Endodermal cell (in vitro differentiated cells): ENCODE measurements around the gene WRNIP1. TPM values are rescaled to one million over a fixed set of nuclear protein-coding genes. Genes with fewer than 3 reads are reported as not detected.

Experiments
- DNase-seq: peaks from one replicate; pipeline ENCODE4 v3.0.0-alpha.2; 2017
- H3K27ac ChIP-seq: 2 replicates; pipeline ENCODE4 v1.5.1; 2013; ENCODE audit warnings: mild to moderate bottlenecking, low read depth, low read length, moderate library complexity
- H3K27me3 ChIP-seq: 2 replicates; pipeline ENCODE4 v1.6.1; 2013; ENCODE audit warnings: mild to moderate bottlenecking, low read length, moderate library complexity; ENCODE audit not compliant: insufficient read depth, control insufficient read depth, poor library complexity, severe bottlenecking
- H3K36me3 ChIP-seq: 2 replicates; pipeline ENCODE4 v1.7.0; 2013; ENCODE audit warnings: mild to moderate bottlenecking, low read length, moderate library complexity; ENCODE audit not compliant: control insufficient read depth, insufficient read depth
- H3K4me1 ChIP-seq: one replicate; pipeline ENCODE4 v1.7.0; 2013; ENCODE audit warnings: low read length; ENCODE audit not compliant: control insufficient read depth, insufficient read depth
- H3K4me3 ChIP-seq: 2 replicates; pipeline ENCODE4 v1.5.1; 2013; ENCODE audit warnings: mild to moderate bottlenecking, low read length, moderate library complexity
- H3K9ac ChIP-seq: 2 replicates; pipeline ENCODE4 v1.6.1; 2013; ENCODE audit warnings: mild to moderate bottlenecking, low read length, moderate library complexity; ENCODE audit not compliant: poor library complexity, severe bottlenecking; ENCODE audit errors: extremely low read depth
- H3K9me3 ChIP-seq: 2 replicates; pipeline ENCODE4 v1.6.1; 2013; ENCODE audit warnings: mild to moderate bottlenecking, low read length, moderate library complexity; ENCODE audit not compliant: control insufficient read depth
- H3K27ac Mint-ChIP-seq: 2 replicates; pipeline ENCODE4 v1.8.0; 2020; ENCODE audit warnings: mixed read lengths
- H3K27me3 Mint-ChIP-seq: 2 replicates; pipeline ENCODE4 v1.8.0; 2021; ENCODE audit warnings: mild to moderate bottlenecking, mixed read lengths; ENCODE audit not compliant: insufficient read depth
- H3K36me3 Mint-ChIP-seq: 2 replicates; pipeline ENCODE4 v1.8.0; 2020; ENCODE audit warnings: low read depth, mixed read lengths
- H3K4me1 Mint-ChIP-seq: 2 replicates; pipeline ENCODE4 v1.8.0; 2020; ENCODE audit warnings: mixed read lengths
- H3K4me3 Mint-ChIP-seq: 2 replicates; pipeline ENCODE4 v1.8.0; 2020; ENCODE audit warnings: mild to moderate bottlenecking, moderate library complexity, mixed read lengths
- H3K9me3 Mint-ChIP-seq: 2 replicates; pipeline ENCODE4 v1.8.0; 2020; ENCODE audit warnings: mild to moderate bottlenecking, mixed read lengths
- WGBS, 2 experiments: methylation state at CpG; one replicate each; pipeline versions ENCODE4 v1.1.5 to v1.1.7; 2013; ENCODE audit warnings: missing lambda C conversion rate in 2 of 2, mixed read lengths in 1 of 2; ENCODE audit not compliant: insufficient coverage in 1 of 2, insufficient read length in 1 of 2; 5-methylcytosine and 5-hydroxymethylcytosine counted together
- total RNA-seq, 2 donors: library from RNA; stranded (reverse); fragmentation: NEBNext Ultra II Directional in 1 of 2; extraction: Animal tissue kit (Norgen Biotek cat#: 25700) in 1 of 2; gene quantifications; 2 replicates in 1 of 2; 3 replicates in 1 of 2; pipeline ENCODE4 v1.2.1, GENCODE V29; 2021
- TF ChIP-seq, protein P1 (sequence below): fragments of 200-600 bp; sonication (generic); conservative IDR thresholded peaks from 2 replicates; pipeline ENCODE4 v1.5.0; 2021; ENCODE audit warnings: antibody characterized with exemption, mild to moderate bottlenecking

The WRNIP1 gene
- total RNA-seq, 2 donors from 2014 or later, result 30.8 to 33.2 TPM

DNA sequence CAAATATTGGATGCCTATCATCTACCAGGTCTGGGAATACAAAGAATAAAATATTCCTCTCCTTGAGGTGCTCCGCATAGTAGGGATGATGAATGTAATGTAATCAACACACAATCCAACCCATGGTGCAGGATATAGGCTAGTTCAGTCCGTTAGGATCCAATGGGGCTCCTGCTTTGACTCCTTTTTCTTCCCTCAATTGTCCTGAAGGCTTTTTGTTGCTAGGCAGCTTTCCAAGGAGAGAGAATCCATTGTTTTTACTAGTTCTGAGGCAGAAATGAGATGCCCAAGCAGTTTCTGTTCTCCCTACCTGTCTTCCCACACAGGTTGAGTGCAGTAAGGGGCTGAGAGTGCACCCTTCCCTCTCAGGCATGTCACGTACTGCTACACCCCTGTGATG lies 12.1 kb downstream of the WRNIP1 start:
- H3K36me3 Mint-ChIP-seq, result peaks cover 32% of the 10 kb centered on the region
- DNase-seq, result no peak
- H3K4me3 ChIP-seq, result no peak overlapping the region

DNA sequence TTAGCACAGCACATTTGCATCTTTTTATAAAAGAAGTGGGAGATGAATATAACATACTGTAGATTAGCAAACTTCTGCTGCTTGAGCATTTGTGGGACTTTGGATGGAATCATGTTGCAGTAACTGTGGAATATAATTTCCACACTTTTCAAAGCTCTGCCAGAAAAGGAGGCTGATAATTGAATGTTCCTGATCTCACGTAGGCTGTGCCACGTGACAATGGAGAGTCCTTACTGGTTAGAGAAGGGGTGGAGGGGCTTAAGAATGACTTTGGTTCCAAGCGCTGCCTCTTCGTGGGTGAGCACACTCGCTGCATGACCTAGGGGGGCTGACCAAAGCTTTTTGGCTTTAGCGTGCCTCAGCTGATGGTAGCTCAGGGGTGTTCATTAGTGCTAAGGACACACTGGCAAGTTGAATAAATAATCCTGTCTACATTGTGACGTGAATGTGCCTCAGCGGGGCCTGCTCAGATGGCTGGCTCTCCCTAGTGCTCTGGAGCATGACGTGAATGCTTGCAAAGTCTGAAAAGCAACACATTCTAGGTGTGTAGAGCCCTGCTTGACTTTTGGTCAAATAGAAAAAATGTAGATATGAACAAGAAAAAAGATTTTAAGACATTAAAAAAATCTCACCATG lies 15.0 kb downstream of the WRNIP1 start:
- no peaks in the 10 kb centered on the region for H3K27me3 ChIP-seq
- Mint-ChIP-seq H3K27me3 (no peaks in the 10 kb centered on the region), H3K9me3 (no peaks in the 10 kb centered on the region), H3K36me3 (peaks cover 32% of the 10 kb centered on the region), H3K4me3 (no peak overlapping the region), H3K27ac (no peak overlapping the region), H3K4me1 (no peaks in the 10 kb centered on the region)
- no peaks in the 10 kb centered on the region for H3K4me1 ChIP-seq
- no peak for DNase-seq
- H3K4me3 ChIP-seq, result no peak overlapping the region
- no peak overlapping the region for H3K27ac ChIP-seq
- no peaks in the 10 kb centered on the region for H3K9me3 ChIP-seq
- TF ChIP-seq, protein P1, sequence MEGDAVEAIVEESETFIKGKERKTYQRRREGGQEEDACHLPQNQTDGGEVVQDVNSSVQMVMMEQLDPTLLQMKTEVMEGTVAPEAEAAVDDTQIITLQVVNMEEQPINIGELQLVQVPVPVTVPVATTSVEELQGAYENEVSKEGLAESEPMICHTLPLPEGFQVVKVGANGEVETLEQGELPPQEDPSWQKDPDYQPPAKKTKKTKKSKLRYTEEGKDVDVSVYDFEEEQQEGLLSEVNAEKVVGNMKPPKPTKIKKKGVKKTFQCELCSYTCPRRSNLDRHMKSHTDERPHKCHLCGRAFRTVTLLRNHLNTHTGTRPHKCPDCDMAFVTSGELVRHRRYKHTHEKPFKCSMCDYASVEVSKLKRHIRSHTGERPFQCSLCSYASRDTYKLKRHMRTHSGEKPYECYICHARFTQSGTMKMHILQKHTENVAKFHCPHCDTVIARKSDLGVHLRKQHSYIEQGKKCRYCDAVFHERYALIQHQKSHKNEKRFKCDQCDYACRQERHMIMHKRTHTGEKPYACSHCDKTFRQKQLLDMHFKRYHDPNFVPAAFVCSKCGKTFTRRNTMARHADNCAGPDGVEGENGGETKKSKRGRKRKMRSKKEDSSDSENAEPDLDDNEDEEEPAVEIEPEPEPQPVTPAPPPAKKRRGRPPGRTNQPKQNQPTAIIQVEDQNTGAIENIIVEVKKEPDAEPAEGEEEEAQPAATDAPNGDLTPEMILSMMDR, result no peak
- 81 to 94% methylated on average over 3 to 9 of the region's 9 CpGs for WGBS, 2 experiments
- H3K36me3 ChIP-seq, result peaks cover 60% of the 10 kb centered on the region
- no peak overlapping the region for H3K9ac ChIP-seq

More for the DNA sequence above, 12.1 kb downstream of the WRNIP1 start:
- Histone ChIP-seq H3K36me3 (peaks cover 76% of the 10 kb centered on the region), H3K27me3 (no peaks in the 10 kb centered on the region), H3K27ac (no peak overlapping the region), H3K9ac (no peak overlapping the region), H3K4me1 (no peaks in the 10 kb centered on the region), H3K9me3 (no peaks in the 10 kb centered on the region)
- Mint-ChIP-seq H3K27ac (no peak overlapping the region), H3K9me3 (no peaks in the 10 kb centered on the region), H3K4me3 (no peak overlapping the region), H3K27me3 (no peaks in the 10 kb centered on the region), H3K4me1 (no peaks in the 10 kb centered on the region)
- TF ChIP-seq, protein P1, result no peak
- WGBS, 2 experiments, result 84 to 96% methylated on average over 2 to 3 of the region's 3 CpGs

DNA sequence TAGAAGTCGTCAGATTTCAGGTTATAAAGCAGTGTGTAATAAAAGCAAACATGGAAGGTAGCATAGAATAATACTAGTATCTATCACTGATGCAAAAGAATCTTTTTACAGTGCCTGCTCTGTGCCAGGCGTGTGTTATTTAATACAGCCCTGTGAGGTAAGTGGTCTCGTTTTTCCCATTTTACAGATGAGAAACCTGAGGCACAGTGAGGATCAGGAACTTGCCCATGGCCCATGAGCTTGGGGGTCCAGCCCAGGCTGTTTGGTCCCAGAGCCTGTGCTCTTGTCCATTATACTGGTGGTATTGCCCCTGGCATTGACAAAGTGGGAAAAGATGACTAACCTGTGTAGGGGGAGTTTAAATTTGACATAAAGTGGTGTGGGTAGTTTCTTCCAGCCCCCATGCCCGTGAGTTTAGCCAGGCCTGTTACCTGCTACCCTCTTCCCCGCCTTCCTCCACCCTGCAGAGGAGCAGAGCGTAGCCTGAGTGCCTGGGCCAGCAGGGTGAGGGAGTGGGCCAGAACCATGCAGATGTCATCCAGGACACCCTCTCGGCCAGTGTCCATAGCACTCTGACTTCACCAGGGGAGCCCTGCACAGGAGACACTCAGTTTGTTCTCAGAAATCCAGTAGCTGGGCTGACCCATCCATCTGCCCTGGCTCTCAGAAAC lies 16.6 kb downstream of the WRNIP1 start:
- H3K9me3 ChIP-seq, result no peaks in the 10 kb centered on the region
- Mint-ChIP-seq H3K27me3 (no peaks in the 10 kb centered on the region), H3K36me3 (peaks cover 40% of the 10 kb centered on the region), H3K4me3 (no peak overlapping the region), H3K27ac (no peak overlapping the region), H3K9me3 (no peaks in the 10 kb centered on the region), H3K4me1 (no peaks in the 10 kb centered on the region)
- no peak overlapping the region for H3K27ac ChIP-seq
- TF ChIP-seq, protein P1, result no peak
- no peak for DNase-seq
- no peaks in the 10 kb centered on the region for H3K4me1 ChIP-seq
- WGBS, 2 experiments, result 88 to 90% methylated on average over 4 to 7 of the region's 7 CpGs
- no peak overlapping the region for H3K4me3 ChIP-seq
- peaks cover 57% of the 10 kb centered on the region for H3K36me3 ChIP-seq
- H3K9ac ChIP-seq, result no peak overlapping the region
- no peaks in the 10 kb centered on the region for H3K27me3 ChIP-seq
